ENCODE measurements around the gene EPHA3.

EPHA3 gene

GRCh38 chr3:89474333-89475130 lies 367.1 kb downstream of the EPHA3 start:
- DNase-seq, result no peak

DNA sequence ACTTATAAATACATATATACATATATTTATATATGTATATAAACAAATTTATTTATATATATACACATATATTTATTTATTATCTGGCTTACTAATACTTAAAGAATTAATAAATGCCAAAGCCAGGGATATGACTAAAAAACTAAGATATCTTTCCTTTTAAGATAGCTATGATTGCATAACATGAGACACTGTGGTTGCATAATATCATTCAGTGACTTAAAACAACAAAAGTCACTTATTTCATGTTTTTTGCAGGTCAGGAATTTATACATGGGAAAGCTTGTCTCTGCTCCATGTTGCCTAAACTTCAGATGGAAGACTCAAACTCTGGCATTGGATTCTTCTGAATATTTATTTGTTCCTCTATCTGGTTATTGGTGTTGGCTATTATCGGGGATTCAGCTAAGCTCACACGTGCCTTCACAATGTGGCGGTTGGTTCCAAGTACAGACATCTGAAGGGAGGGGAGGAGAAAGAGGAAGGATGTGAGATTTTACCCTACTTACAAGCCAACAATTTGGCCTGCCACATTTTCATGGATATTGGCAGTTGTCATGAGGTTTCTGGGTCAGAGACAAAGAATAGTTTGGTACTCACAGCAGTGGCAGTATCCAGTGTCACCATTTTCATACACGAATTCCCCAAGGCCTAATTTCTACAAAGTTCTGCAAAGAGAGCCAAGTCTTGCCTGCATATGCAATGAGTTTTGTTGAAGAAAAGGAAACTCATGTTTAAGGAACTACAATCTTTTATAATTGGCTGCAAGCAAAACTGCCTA lies 381.6 kb downstream of the EPHA3 start:
- DNase-seq, result no peak

DNA sequence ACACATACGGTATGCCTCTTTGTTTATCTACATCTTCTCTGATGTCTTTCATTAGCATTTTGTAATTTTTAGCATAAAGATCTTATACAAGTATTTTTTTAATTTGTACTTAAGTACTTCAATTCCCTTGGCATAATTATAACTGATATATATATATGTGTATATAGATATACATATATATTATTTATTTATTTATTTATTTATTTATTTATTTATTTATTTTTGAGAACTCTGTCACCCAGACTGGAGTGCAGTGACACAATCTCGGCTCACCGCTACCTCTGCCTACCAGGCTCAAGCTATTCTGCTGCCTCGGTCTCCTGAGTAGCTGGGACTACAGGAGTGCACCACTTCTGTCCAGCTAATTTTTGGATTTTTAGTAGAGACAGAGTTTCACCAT lies 382.7 kb downstream of the EPHA3 start:
- DNase-seq, result no peak

- no peak for DNase-seq
Observed at GRCh38 chr3:89494734-89495133, 387.3 kb downstream of the EPHA3 start.

DNA sequence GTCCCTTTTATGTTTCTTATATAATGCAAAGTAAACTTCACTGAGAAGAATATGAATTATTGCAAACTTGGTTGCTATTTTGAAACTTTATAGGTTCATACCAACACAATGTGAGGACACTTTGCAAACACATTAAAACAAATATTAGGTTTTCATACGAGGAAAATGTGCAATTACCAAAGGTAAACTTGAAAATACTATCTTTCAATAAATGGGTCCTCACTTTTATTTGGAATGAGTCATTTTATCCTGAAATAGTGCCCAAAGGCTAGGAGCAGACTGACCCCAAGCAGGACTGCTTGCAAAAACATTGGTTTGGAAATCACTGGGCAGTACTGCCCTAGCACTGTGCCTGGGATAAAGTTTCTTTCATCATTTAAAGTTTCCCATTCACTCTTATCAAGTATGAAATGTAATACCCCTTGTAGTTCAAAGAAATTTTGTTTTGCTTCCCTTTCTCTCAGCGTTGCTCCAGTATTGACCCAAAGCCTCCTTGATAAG lies 396.5 kb downstream of the EPHA3 start:
- no peak for DNase-seq

- DNase-seq, result no peak
Observed at GRCh38 chr3:89504432-89504831, 397.0 kb downstream of the EPHA3 start.

GRCh38 chr3:89506462-89507103 lies 399.2 kb downstream of the EPHA3 start:
- DNase-seq, result no peak

GRCh38 chr3:89521328-89521727 lies 413.9 kb downstream of the EPHA3 start:
- no peak for DNase-seq

- DNase-seq, result no peak
Observed at GRCh38 chr3:89522155-89522554, 414.7 kb downstream of the EPHA3 start.

DNA sequence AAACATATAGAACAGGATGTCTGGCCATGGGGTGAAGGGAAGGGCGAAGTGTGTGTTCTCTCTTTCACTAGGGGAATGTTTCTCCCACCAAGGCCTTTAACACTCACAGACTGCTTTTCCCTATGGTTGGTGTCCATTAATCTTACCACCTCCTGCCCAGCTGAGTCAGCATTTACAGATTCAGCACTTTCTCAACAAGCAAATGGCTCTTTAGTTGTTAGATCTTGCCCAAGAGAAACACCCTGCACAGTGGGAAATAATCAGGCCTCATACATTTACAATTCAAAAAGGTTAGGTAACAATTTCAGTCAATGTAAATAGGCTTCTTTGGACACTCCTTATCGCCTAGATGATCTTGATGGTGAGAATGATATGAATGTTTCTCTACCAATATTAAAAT lies 418.2 kb downstream of the EPHA3 start:
- no peak for DNase-seq

- DNase-seq, result no peak
Observed at GRCh38 chr3:89527736-89528305, 420.4 kb downstream of the EPHA3 start.
